NCI-H345 treated with DMSO at 0.1 percent for 48 hours (cell line): Measurements from ENCODE around the gene STK10.

ENCODE experiments used
- DNase-seq: peaks from one replicate; lab custom pipeline; 2025; ENCODE audit not compliant: unreplicated experiment; lab: John Stamatoyannopoulos, UW

Gene STK10

DNA sequence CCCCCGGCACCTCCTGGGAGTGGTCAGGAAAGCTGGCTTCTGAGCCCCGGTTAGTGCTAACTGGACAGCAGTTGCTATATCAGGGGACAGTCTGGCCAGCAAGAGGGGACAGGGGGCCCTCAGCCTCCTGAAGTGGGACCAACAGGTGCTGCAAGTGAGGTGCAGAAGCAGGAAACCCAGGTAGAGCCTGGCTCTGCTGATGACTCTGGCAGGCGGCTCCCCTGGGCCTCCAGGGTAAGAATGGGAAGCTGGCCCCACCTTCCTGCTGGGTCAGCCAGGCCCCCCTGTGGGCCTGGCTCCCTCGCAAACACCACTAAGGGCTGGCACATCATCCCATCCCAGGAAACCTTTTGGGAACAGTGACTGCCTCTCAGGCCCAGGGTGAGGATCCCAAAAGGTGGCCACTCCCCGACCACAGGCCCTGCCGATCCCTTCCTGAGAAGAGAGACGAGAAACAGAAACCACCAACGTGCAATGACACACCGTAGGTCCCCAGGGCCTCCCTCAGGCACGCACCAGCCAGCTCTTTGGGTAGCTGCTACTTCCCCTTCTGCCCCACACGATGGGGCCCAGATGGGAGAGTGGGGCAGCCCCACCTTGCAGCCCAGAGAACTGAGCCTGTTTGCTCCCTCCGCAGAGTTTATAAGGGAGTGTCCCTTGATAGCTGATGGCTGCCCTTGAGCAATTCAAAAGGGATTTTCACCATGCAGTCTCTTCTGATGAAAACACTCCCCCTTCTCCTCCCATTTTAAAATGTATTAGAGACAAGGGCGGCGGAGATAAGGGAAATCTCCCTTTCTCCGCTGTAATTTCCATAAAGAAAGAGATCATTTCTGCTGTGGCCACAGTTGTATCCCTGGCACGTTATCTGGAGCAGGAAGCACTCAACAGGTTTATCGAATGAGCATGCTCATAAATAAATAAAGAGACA, 76.8 kb downstream of the STK10 start:
- DNase-seq: no peak

DNA sequence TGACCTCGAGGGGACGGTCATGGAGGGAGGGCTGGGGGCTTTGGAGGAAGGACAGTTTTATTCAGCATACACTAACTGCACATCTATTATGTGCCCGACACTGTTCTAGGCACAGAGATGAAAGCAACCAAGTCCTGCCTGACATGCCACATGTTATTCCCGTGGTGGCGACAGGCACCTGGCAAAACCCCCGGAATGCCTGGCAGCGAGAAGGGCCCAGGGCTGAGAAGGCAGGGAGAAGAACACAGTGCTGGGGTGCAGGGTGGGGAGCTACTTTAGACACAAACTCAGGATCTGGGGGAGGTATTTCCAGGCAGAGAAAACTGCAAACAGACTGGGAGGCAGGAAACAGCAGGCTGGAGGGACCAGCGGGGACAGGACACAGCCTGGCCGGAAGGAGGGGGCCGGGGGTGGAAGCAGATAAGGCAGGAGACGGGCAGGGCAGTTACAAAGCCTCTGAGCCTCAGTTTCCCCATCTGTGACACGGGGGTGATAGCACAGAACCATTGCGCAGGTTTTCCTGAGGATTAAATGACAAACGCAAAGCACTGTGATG, 77.7 kb downstream of the STK10 start:
- no peak for DNase-seq

GRCh38 chr5:172109749-172110148, 78.3 kb downstream of the STK10 start:
- no peak for DNase-seq

- DNase-seq: no peak
Measured at GRCh38 chr5:172107571-172107970, 80.5 kb downstream of the STK10 start.

DNA sequence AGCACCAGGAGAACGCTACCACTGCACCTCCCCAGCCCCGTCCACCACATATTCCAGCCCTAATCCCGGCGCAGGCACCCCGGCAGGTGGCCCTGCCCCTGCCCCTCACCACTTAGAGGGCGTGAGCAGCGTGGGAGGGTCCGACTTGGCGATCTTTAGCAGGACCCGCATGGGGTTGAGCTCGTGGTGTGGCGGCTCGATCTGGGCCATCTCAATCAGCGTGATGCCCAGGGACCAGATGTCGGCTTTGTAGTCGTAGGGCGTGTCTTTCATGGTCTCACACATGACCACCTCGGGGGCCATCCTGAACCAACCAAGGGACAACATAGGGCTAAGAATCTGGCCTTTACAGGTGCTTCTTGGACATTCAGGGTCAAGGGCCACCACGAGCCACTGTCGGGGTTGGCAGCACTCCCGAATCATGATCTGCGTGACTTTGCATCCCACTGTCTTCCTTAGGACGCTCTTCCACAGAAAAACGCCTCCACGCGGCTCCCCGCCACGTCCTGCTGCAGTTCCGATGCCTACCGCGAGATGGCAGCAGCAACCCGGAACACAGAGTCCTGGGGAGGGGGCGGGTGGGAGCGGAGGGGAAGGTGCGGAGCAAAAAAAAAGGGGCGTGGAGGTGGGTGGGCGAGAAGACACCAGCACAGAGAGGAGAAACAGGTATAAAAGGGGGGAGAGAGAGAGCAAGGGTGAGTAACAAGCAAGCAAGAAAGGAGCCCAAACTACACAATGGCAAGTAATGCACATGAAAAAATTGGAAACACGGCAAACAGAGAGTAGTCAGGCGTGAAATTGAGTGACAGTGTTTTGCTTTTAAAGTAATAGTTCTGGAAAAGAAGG, 81.3 kb downstream of the STK10 start:
- no peak for DNase-seq

- DNase-seq: no peak
Measured at GRCh38 chr5:172105811-172106210, 82.2 kb downstream of the STK10 start.

- DNase-seq: no peak
Measured at GRCh38 chr5:172104801-172105701, 83.0 kb downstream of the STK10 start.

GRCh38 chr5:172104021-172104420, 84.0 kb downstream of the STK10 start:
- no peak for DNase-seq

- DNase-seq: no peak
Measured at GRCh38 chr5:172102913-172103626, 85.0 kb downstream of the STK10 start.

DNA sequence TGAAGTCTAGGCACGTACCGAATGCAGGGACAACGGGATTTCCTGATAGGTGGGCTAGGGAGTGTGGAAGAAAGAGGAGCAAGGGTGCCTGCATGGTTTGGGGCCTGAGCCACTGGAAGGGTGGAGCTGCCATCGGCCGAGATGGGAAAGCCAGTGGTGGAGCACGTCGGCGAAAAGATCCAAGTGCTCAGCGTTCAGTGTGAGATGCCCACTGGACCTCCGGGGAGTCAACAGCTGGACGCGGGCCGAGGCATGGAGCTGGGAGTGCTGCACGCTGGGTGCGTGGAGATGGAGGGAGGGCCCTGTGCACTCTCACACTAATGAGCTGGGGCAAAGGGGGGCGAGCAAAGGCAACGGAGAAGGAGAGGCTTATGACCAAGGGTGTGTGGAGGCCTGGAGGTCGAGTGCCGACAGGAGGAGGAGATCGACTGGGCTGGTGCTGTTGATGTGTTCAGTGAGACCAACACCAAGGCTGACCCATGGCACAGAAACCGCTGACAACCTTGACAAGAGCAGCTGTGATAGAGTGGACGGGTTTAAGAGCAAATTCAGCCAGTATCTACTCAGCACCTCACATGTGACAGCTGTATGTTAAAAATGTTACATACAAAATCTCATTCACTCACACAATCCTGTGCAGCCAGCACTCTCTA, 85.7 kb downstream of the STK10 start:
- DNase-seq: no peak

GRCh38 chr5:172101547-172102217, 86.3 kb downstream of the STK10 start:
- no peak for DNase-seq

GRCh38 chr5:172098883-172099282, 89.1 kb downstream of the STK10 start:
- no peak for DNase-seq

- DNase-seq: no peak
Measured at GRCh38 chr5:172098046-172098445, 90.0 kb downstream of the STK10 start.

- no peak for DNase-seq
Measured at GRCh38 chr5:172097356-172097755, 90.7 kb downstream of the STK10 start.

DNA sequence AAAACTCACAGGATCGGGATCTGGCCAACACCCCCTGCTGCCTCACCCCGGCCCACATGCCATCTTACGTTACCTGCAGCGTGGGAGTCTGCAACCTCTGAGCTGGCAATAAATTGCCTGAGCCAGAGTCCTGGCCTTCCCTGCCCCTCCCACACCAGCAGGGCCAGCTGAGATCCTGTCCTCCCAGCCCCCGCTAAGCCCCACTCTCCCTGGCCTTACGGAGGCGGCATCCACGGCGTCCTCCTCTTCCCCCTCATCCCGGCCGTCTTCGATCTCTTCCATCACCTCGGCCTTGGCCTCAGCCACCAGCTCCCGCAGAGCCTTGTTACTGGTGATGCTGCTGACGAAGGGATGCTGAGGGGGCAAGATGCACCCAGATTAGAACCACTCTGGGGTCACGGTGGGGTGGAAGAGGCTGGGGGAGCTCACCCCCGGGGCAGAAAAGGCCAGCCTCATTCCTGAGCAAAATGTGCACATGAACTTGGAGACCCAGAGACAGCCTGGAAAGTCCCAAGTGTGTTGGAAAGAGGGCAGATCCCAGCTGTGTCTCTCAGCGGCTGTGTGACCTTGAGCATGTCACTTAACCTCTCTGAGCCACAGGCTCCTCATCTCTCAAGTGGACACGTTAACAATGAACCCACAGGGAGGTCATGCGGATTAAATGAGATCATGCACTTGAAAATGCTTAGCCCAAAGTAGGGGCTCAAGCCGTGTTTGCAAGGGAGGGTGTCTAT, 91.7 kb downstream of the STK10 start:
- DNase-seq: no peak

- DNase-seq: no peak
Measured at GRCh38 chr5:172095368-172096206, 92.4 kb downstream of the STK10 start.

GRCh38 chr5:172093965-172094364, 94.1 kb downstream of the STK10 start:
- DNase-seq: no peak
